Heart left ventricle (tissue), 13 donors: ENCODE measurements around the gene PGBD5.

ENCODE experiments used
- POLR2A ChIP-seq, 2 donors: fragments of 450-650 bp; IDR thresholded peaks; one replicate each; pipeline ENCODE4 v1.6.1; 2017; ENCODE audit warnings: antibody characterized with exemption in 2 of 2, mild to moderate bottlenecking in 2 of 2, moderate library complexity in 2 of 2
- TF ChIP-seq, protein P1 (sequence below), 12 donors: fragments of 200-600 bp; sonication (generic) in 4 of 12; IDR thresholded peaks; one replicate each; pipeline versions ENCODE4 v1.5.0 to v1.8.0; 2018 to 2022; ENCODE audit warnings: antibody characterized with exemption in 12 of 12, mild to moderate bottlenecking in 5 of 12
- donor health status: ischemic (EF 13 %, LVEDD 7.1; RV severe dilation, severe dysfunction).
- donor health status: DM: no; HTN: yes; CAD: no.
- donor health status: DM: no; HTN: no; CAD: no.
- donor health status: ischemic (EF 25% LVEDD 6.9; RV normal size, moderate dysfunction).
- donor health status: ischemic (EF 25% LVEDD 5.7; RV mildly dilated, moderate dysfunction).
- donor health status: ischemic (EF 35%, LVEDD 5.7; RV mildly dilated, moderate dysfunction).
- donor health status: nonischemic (EF 11% LVEDD 7.7; RV severe dilation, severe dysfunction).
- donor health status: DM: yes; HTN: yes; CAD: no.
- donor health status: PGD.
- donor health status: ischemic (EF 29% LVEDD 5.4; RV normal size, mild dysfunction).
- donor health status: nonischemic (EF 23%, LVEDD 6.1; RV moderate dilation, normal function).

DNA sequence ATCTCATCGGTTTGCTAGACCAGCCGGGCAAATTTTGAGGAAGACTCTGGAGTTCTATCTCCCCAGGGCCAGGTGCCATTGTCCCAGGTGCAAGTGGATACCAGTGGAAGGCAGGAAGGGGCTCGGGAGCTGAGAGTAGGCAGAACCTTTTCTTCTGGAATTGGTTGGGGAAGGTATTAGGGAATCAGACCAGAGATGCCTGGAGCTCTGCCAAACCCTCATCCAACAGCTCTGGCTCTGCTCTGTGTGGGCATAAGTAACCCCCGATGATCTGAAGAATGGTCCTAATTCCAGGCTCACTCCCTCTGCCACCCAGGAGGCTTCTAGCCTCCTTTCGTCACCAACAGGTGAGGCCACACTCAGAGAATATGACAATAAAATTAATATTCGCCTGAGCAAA is 69.9 kb downstream of the PGBD5 start:
- no peak for TF ChIP-seq POLR2A (IDR thresholded peaks at IDR 0.05)
- TF ChIP-seq, protein P1, sequence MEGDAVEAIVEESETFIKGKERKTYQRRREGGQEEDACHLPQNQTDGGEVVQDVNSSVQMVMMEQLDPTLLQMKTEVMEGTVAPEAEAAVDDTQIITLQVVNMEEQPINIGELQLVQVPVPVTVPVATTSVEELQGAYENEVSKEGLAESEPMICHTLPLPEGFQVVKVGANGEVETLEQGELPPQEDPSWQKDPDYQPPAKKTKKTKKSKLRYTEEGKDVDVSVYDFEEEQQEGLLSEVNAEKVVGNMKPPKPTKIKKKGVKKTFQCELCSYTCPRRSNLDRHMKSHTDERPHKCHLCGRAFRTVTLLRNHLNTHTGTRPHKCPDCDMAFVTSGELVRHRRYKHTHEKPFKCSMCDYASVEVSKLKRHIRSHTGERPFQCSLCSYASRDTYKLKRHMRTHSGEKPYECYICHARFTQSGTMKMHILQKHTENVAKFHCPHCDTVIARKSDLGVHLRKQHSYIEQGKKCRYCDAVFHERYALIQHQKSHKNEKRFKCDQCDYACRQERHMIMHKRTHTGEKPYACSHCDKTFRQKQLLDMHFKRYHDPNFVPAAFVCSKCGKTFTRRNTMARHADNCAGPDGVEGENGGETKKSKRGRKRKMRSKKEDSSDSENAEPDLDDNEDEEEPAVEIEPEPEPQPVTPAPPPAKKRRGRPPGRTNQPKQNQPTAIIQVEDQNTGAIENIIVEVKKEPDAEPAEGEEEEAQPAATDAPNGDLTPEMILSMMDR (IDR thresholded peaks at IDR 0.05), result no peak
